SK-N-SH (cell line): Measurements from ENCODE around the gene TMEM179. TPM values are rescaled to one million over a fixed set of nuclear protein-coding genes. Genes with fewer than 3 reads are reported as not detected.

Experiments
- CTCF ChIA-PET: fragments of 300-600, 350-600 bp; formaldehyde crosslinking; extraction: SDS; loops from one replicate; lab custom pipeline; 2021; lab: Yijun Ruan, JAX
- POLR2A ChIA-PET: fragments of 350-600 bp; sonication (Branson Sonifier 250); formaldehyde crosslinking; extraction: SDS; loops from one replicate; lab custom pipeline; 2020; ENCODE audit warnings: antibody characterized with exemption, inconsistent platforms; lab: Yijun Ruan, JAX
- DNase-seq: peaks from one replicate; pipeline ENCODE4 v3.0.0; 2012
- H2AFZ ChIP-seq: fragments of 200-600 bp; sonication (generic); 2 replicates; pipeline ENCODE4 v1.8.1; 2016; ENCODE audit warnings: antibody characterized with exemption, mild to moderate bottlenecking, low read depth
- H3F3A ChIP-seq: fragments of 200-600 bp; sonication (generic); replicated peaks from 2 replicates; pipeline ENCODE3; 2016; ENCODE audit warnings: antibody characterized with exemption, mild to moderate bottlenecking; ENCODE audit not compliant: insufficient read depth
- H3K27ac ChIP-seq, 2 experiments: fragments of 200-500 bp in 1 of 2; fragments of 200-600 bp in 1 of 2; sonication (Bioruptor generic) in 1 of 2; sonication (generic), shearing (Covaris generic) in 1 of 2; 2 replicates each; pipeline versions ENCODE4 v1.5.1 to v1.6.1; 2014 to 2016; ENCODE audit warnings: low read depth in 2 of 2, inconsistent platforms in 1 of 2, low read length in 1 of 2, mild to moderate bottlenecking in 1 of 2, mixed read lengths in 1 of 2
- H3K27me3 ChIP-seq: fragments of 200-600 bp; sonication (generic), shearing (Covaris generic); 2 replicates; pipeline ENCODE4 v1.6.1; 2016; ENCODE audit warnings: mixed run types; ENCODE audit not compliant: insufficient read depth
- H3K36me3 ChIP-seq, 2 experiments: fragments of 200-500 bp in 1 of 2; fragments of 200-600 bp in 1 of 2; sonication (Bioruptor generic) in 1 of 2; sonication (generic) in 1 of 2; replicated peaks in 1 of 2; 2 replicates each; pipeline versions ENCODE3 to v1.5.1; 2014 to 2016; ENCODE audit warnings: low read length in 1 of 2, mild to moderate bottlenecking in 1 of 2; ENCODE audit not compliant: insufficient read depth in 2 of 2, control insufficient read depth in 1 of 2
- H3K4me1 ChIP-seq, 2 experiments: fragments of 200-500 bp in 1 of 2; fragments of 200-600 bp in 1 of 2; sonication (Bioruptor generic) in 1 of 2; sonication (generic), shearing (Covaris generic) in 1 of 2; 2 replicates each; pipeline versions ENCODE4 v1.5.1 to v1.6.1; 2014 to 2016; ENCODE audit warnings: low read depth in 1 of 2, low read length in 1 of 2, mixed run types in 1 of 2; ENCODE audit not compliant: insufficient read depth in 2 of 2, control insufficient read depth in 1 of 2
- H3K4me2 ChIP-seq: fragments of 200-600 bp; sonication (generic), shearing (Covaris generic); 2 replicates; pipeline ENCODE4 v1.6.1; 2017; ENCODE audit warnings: mixed run types
- H3K4me3 ChIP-seq, 2 experiments: fragments of 200-500 bp in 1 of 2; fragments of 200-600 bp in 1 of 2; sonication (Bioruptor generic) in 1 of 2; sonication (generic), shearing (Covaris generic) in 1 of 2; 2 replicates each; pipeline versions ENCODE4 v1.5.1 to v1.8.1; 2014 to 2016; ENCODE audit warnings: low read depth in 2 of 2, inconsistent platforms in 1 of 2, low read length in 1 of 2, mild to moderate bottlenecking in 1 of 2, mixed read lengths in 1 of 2, moderate library complexity in 1 of 2
- H3K79me2 ChIP-seq: fragments of 200-600 bp; sonication (generic); 2 replicates; pipeline ENCODE4 v1.8.1; 2017; ENCODE audit warnings: mild to moderate bottlenecking; ENCODE audit not compliant: insufficient read depth
- H3K9ac ChIP-seq: fragments of 200-600 bp; sonication (generic); 2 replicates; pipeline ENCODE4 v1.6.1; 2017; ENCODE audit warnings: mixed run types
- H3K9me2 ChIP-seq: fragments of 200-600 bp; sonication (generic); 2 replicates; pipeline ENCODE4 v1.6.1; 2017; ENCODE audit warnings: mixed run types
- H3K9me3 ChIP-seq: fragments of 200-600 bp; sonication (generic); 2 replicates; pipeline ENCODE4 v1.6.1; 2017; ENCODE audit warnings: mixed run types, mild to moderate bottlenecking, moderate library complexity
- H4K20me1 ChIP-seq: fragments of 200-600 bp; sonication (generic); 2 replicates; pipeline ENCODE4 v1.6.1; 2017; ENCODE audit warnings: mild to moderate bottlenecking, mixed run types; ENCODE audit not compliant: insufficient read depth
- CHD2 ChIP-seq: fragments of 150-350 bp; IDR thresholded peaks from 2 replicates; pipeline ENCODE4 v1.6.1; 2018; ENCODE audit warnings: low read length; ENCODE audit not compliant: partially characterized antibody
- CTCF ChIP-seq: fragments of 200-600 bp; sonication (generic); IDR thresholded peaks from 2 replicates; pipeline ENCODE4 v1.6.1; 2017; ENCODE audit warnings: antibody characterized with exemption, mild to moderate bottlenecking, moderate library complexity
- EP300 ChIP-seq, 2 experiments: IDR thresholded peaks; 2 replicates each; pipeline versions ENCODE4 v1.4.0 to v1.6.1; 2012; ENCODE audit warnings: borderline replicate concordance in 1 of 2, low read depth in 1 of 2, low read length in 1 of 2
- EZH2phosphoT487 ChIP-seq: fragments of 200-600 bp; sonication (generic); IDR thresholded peaks from 2 replicates; pipeline ENCODE4 v1.6.1; 2017; ENCODE audit warnings: low read depth, mixed run types, mild to moderate bottlenecking, antibody characterized with exemption, moderate library complexity, borderline replicate concordance
- GABPA ChIP-seq: IDR thresholded peaks from 2 replicates; pipeline ENCODE4 v1.4.0; 2012; ENCODE audit warnings: low read depth, mild to moderate bottlenecking
- GATA2 ChIP-seq: sonication (generic); formaldehyde crosslinking; IDR thresholded peaks from 2 replicates; pipeline ENCODE4 v1.5.0; 2020; ENCODE audit warnings: mild to moderate bottlenecking, missing genetic modification reagents
- MAX ChIP-seq: IDR thresholded peaks from 2 replicates; pipeline ENCODE4 v1.4.0; 2012; ENCODE audit warnings: low read depth
- MEF2A ChIP-seq: IDR thresholded peaks from 2 replicates; pipeline ENCODE4 v1.4.0; 2012; ENCODE audit warnings: low read depth, borderline replicate concordance
- POLR2AphosphoS5 ChIP-seq: IDR thresholded peaks from 2 replicates; pipeline ENCODE4 v1.6.1; 2012; ENCODE audit warnings: low read depth, low read length
- RAD21 ChIP-seq: IDR thresholded peaks from 2 replicates; pipeline ENCODE4 v1.6.1; 2012; ENCODE audit warnings: mild to moderate bottlenecking, low read length
- REST ChIP-seq: IDR thresholded peaks from 2 replicates; pipeline ENCODE4 v1.6.1; 2012; ENCODE audit warnings: mild to moderate bottlenecking, low read depth, low read length, moderate library complexity
- RFX5 ChIP-seq: IDR thresholded peaks from 2 replicates; pipeline ENCODE4 v1.6.1; 2012; ENCODE audit warnings: mild to moderate bottlenecking, improper control_type of control experiment, low read length
- RXRA ChIP-seq: IDR thresholded peaks from 2 replicates; pipeline ENCODE4 v1.4.0; 2012; ENCODE audit warnings: low read depth, mild to moderate bottlenecking, borderline replicate concordance
- SMC3 ChIP-seq: IDR thresholded peaks from 2 replicates; pipeline ENCODE4 v1.6.1; 2012; ENCODE audit warnings: low read depth, low read length, improper control_type of control experiment
- TAF1 ChIP-seq: IDR thresholded peaks from 2 replicates; pipeline ENCODE4 v1.6.1; 2012; ENCODE audit warnings: low read depth, mild to moderate bottlenecking, low read length, moderate library complexity, borderline replicate concordance
- TCF12 ChIP-seq: IDR thresholded peaks from 2 replicates; pipeline ENCODE4 v1.4.0; 2012
- TEAD4 ChIP-seq: IDR thresholded peaks from 2 replicates; pipeline ENCODE4 v1.4.0; 2012; ENCODE audit warnings: mild to moderate bottlenecking, borderline replicate concordance; ENCODE audit not compliant: insufficient read depth
- YY1 ChIP-seq: IDR thresholded peaks from 2 replicates; pipeline ENCODE4 v1.4.0; 2012; ENCODE audit warnings: low read depth, mild to moderate bottlenecking
- WGBS: methylation state at CpG from one replicate; pipeline ENCODE4 v1.1.6; 2017; ENCODE audit warnings: low lambda C conversion rate; 5-methylcytosine and 5-hydroxymethylcytosine counted together
- polyA plus RNA-seq, 3 experiments: library from polyadenylated mRNA; depleted of rRNA; stranded (reverse); fragments of >200 nt; gene quantifications; 2 replicates each; pipeline ENCODE4 v1.2.3, GENCODE V29; 2012

TMEM179 gene
- polyA plus RNA-seq, 1 of the 3 experiments (the other 2 are of a cell fraction): 1.7 TPM

- no peaks in the 10 kb centered on the region for H3F3A ChIP-seq
- no peak overlapping the region for H2AFZ ChIP-seq
- no peaks in the 10 kb centered on the region for H3K9me2 ChIP-seq
- no peak overlapping the region for H3K27ac ChIP-seq
- POLR2A ChIA-PET: no interaction called here
- H3K9me3 ChIP-seq: no peaks in the 10 kb centered on the region
- no peak overlapping the region for H3K9ac ChIP-seq
- WGBS: 72% methylated on average over 18 of the region's 21 CpGs
- H4K20me1 ChIP-seq: no peaks in the 10 kb centered on the region
- no peak overlapping the region for H3K4me3 ChIP-seq
- DNase-seq: no peak
- no peak for TF ChIP-seq MAX
- H3K4me2 ChIP-seq: no peak overlapping the region
- no peaks in the 10 kb centered on the region for H3K27me3 ChIP-seq
- CTCF ChIA-PET: interaction anchor here (1.0 to 3.8 kb wide), 6 partner anchors 80 to 482 kb away, joined by 3 to 10 read pairs (median 4); no protein-coding TSS in a partner anchor
- no peaks in the 10 kb centered on the region for H3K79me2 ChIP-seq
- peaks cover 0 to 41% of the 10 kb centered on the region in 2 experiments; a peak in 1 of 4 replicates for H3K4me1 ChIP-seq
- H3K36me3 ChIP-seq: no peaks in the 10 kb centered on the region
Measured at GRCh38 chr14:104559804-104560585, 44.6 kb downstream of the TMEM179 start.

GRCh38 chr14:104559028-104559803, 45.4 kb downstream of the TMEM179 start:
- peaks cover 0 to 44% of the 10 kb centered on the region in 2 experiments; a peak in 1 of 4 replicates for H3K4me1 ChIP-seq
- CTCF ChIA-PET: interaction anchor here (0.7 to 3.8 kb wide), 6 partner anchors 81 to 482 kb away, joined by 3 to 10 read pairs (median 3); no protein-coding TSS in a partner anchor
- no peak overlapping the region for H3K4me2 ChIP-seq
- H3F3A ChIP-seq: no peaks in the 10 kb centered on the region
- no peaks in the 10 kb centered on the region for H3K36me3 ChIP-seq
- 52% methylated on average over 9 of the region's 15 CpGs for WGBS
- no peak overlapping the region for H2AFZ ChIP-seq
- no peaks in the 10 kb centered on the region for H4K20me1 ChIP-seq
- no peak for TF ChIP-seq YY1
- no peak for TF ChIP-seq TAF1
- no peak for TF ChIP-seq CTCF
- no peak for TF ChIP-seq RXRA
- no peak for TF ChIP-seq REST
- no peak for TF ChIP-seq GABPA
- TF ChIP-seq CHD2: no peak
- no peak for TF ChIP-seq GATA2 (CRISPR knock-in tag)
- TF ChIP-seq MAX: no peak
- no peak for TF ChIP-seq POLR2AphosphoS5
- no peak for TF ChIP-seq TCF12
- no peak for TF ChIP-seq EP300 (IDR thresholded peaks at IDR 0.05; ENCODE audit: borderline replicate concordance in 1 of 2, low read depth in 1 of 2, low read length in 1 of 2)
- TF ChIP-seq MEF2A: no peak
- TF ChIP-seq SMC3: no peak
- no peak for TF ChIP-seq TEAD4
- TF ChIP-seq RAD21: no peak
- TF ChIP-seq RFX5: no peak
- no peak for TF ChIP-seq EZH2phosphoT487
- H3K4me3 ChIP-seq: no peak overlapping the region
- H3K9ac ChIP-seq: no peak overlapping the region
- DNase-seq: no peak
- POLR2A ChIA-PET: no interaction called here
- H3K9me2 ChIP-seq: no peaks in the 10 kb centered on the region
- no peaks in the 10 kb centered on the region for H3K9me3 ChIP-seq
- no peaks in the 10 kb centered on the region for H3K27me3 ChIP-seq
- H3K27ac ChIP-seq: no peak overlapping the region
- no peaks in the 10 kb centered on the region for H3K79me2 ChIP-seq
